HG03378 (cell line): ENCODE results near the gene MMEL1.

Experiments used
- ATAC-seq: cut with Tn5 transposase; IDR thresholded peaks from one replicate; pipeline ENCODE4 v1.9.1; 2021; ENCODE audit warnings: mild to moderate bottlenecking, moderate library complexity; ENCODE audit not compliant: unreplicated experiment

MMEL1 gene

GRCh38 chr1:2643414-2644077 is 10.7 kb upstream of the MMEL1 start:
- ATAC-seq = no peak

- ATAC-seq = peak; percentile 65
These were observed 10.0 kb upstream of the MMEL1 start for GRCh38 chr1:2642560-2643413.

- no peak for ATAC-seq
These were observed 9.3 kb upstream of the MMEL1 start for GRCh38 chr1:2642131-2642559.

GRCh38 chr1:2641381-2642130 is 8.7 kb upstream of the MMEL1 start:
- ATAC-seq = no peak

GRCh38 chr1:2640626-2641025 is 7.8 kb upstream of the MMEL1 start:
- no peak for ATAC-seq

GRCh38 chr1:2639607-2640521 is 7.0 kb upstream of the MMEL1 start:
- ATAC-seq = no peak

GRCh38 chr1:2639203-2639602 is 6.4 kb upstream of the MMEL1 start:
- no peak for ATAC-seq

- ATAC-seq = no peak
These were observed 5.8 kb upstream of the MMEL1 start for GRCh38 chr1:2638466-2639115.

- no peak for ATAC-seq
These were observed 4.8 kb upstream of the MMEL1 start for GRCh38 chr1:2637442-2638145.

GRCh38 chr1:2636733-2637132 is 3.9 kb upstream of the MMEL1 start:
- no peak for ATAC-seq

GRCh38 chr1:2635361-2636010 is 2.7 kb upstream of the MMEL1 start:
- ATAC-seq = no peak

- ATAC-seq = no peak
These were observed 1.2 kb upstream of the MMEL1 start for GRCh38 chr1:2633936-2634491.

GRCh38 chr1:2633366-2633935 is 635 bp upstream of the MMEL1 start:
- ATAC-seq = no peak

GRCh38 chr1:2632051-2632430 is 775 bp downstream of the MMEL1 start:
- no peak for ATAC-seq

GRCh38 chr1:2631136-2632050 is 1.4 kb downstream of the MMEL1 start:
- ATAC-seq = no peak

- ATAC-seq = no peak
These were observed 2.2 kb downstream of the MMEL1 start for GRCh38 chr1:2630498-2631135.
